ENCODE measurements around the gene TXNDC2. TPM values are rescaled to one million over a fixed set of nuclear protein-coding genes. Genes with fewer than 3 reads are reported as not detected.

Gene TXNDC2
- total RNA-seq, 1 donor from 2014 or later = not detected

GRCh38 chr18:9930299-9930884, 44.6 kb downstream of the TXNDC2 start:
- no peak for DNase-seq (ENCODE audit: low read depth)

- no peak for DNase-seq (ENCODE audit: low read depth)
These were observed 45.4 kb downstream of the TXNDC2 start for GRCh38 chr18:9931146-9931545.

GRCh38 chr18:9931678-9932077, 45.9 kb downstream of the TXNDC2 start:
- no peak for DNase-seq (ENCODE audit: low read depth)

- DNase-seq (ENCODE audit: low read depth) = no peak
These were observed 48.1 kb downstream of the TXNDC2 start for GRCh38 chr18:9933865-9934264.

GRCh38 chr18:9934274-9934673, 48.5 kb downstream of the TXNDC2 start:
- DNase-seq (ENCODE audit: low read depth) = no peak

Other genes with a start within 250 kb of the TXNDC2 start
- gene RAB31, start 177.7 kb upstream of the TXNDC2 start, total RNA-seq = 18.7 and 19.0 TPM in 2 replicates
- 281 and 387 TPM in 2 replicates for gene VAPA, start 28.0 kb downstream of the TXNDC2 start, total RNA-seq